Peyer's patch (tissue), 4 donors: Measurements from ENCODE around the gene SLCO3A1.

ENCODE experiments used
- CTCF ChIP-seq, 6 experiments: fragments of 450-650 bp in 4 of 6; fragments of 200-600 bp in 2 of 6; sonication (generic) in 1 of 6; IDR thresholded peaks; one replicate each; pipeline ENCODE4 v1.5.1; 2017 to 2019; ENCODE audit warnings: antibody characterized with exemption in 6 of 6, mild to moderate bottlenecking in 3 of 6, moderate library complexity in 1 of 6
- POLR2A ChIP-seq, 2 donors: fragments of 450-650 bp; IDR thresholded peaks; one replicate each; pipeline ENCODE4 v1.5.1; 2017; ENCODE audit warnings: antibody characterized with exemption in 2 of 2, mild to moderate bottlenecking in 2 of 2, moderate library complexity in 2 of 2

GRCh38 chr15:92112180-92112579 is 258.7 kb downstream of the SLCO3A1 start:
- no peak for TF ChIP-seq CTCF (IDR thresholded peaks at IDR 0.05)
- TF ChIP-seq POLR2A (IDR thresholded peaks at IDR 0.05), result no peak
